ENCODE measurements around the gene CREBZF.

The CREBZF gene

DNA sequence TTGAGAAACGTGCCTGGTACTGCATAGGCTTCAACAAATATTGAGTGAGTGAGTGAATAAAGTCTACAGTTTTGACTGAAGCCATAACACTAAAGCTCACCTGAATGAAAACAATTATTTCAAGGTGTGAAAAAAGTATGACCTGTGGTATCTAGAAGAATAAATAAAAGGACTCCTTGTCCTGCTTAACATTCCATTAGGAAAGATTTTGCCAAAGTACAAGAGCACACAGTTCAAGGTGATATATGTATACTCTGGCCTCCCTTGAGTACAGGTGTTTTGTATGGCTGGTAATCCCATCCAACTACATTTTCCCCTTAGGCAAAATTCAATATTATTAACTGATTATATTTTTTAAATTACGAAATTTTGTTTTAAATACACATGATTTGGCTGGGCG lies 1.8 kb upstream of the CREBZF start:
- TF ChIP-seq ARNTL (CRISPR knock-in tag; IDR thresholded peaks at IDR 0.05; ENCODE audit: borderline replicate concordance, low read depth) (no peak), ZFP3 (CRISPR knock-in tag; IDR thresholded peaks at IDR 0.05) (no peak), ZC3H10 (CRISPR knock-in tag; IDR thresholded peaks at IDR 0.05) (no peak), RARB (CRISPR knock-in tag; IDR thresholded peaks at IDR 0.05) (no peak), ZNF565 (CRISPR knock-in tag; conservative IDR thresholded peaks at IDR 0.05; ENCODE audit: low read depth) (no peak), SNAI2 (CRISPR knock-in tag; IDR thresholded peaks at IDR 0.05) (no peak), GLIS3 (CRISPR knock-in tag; IDR thresholded peaks at IDR 0.05) (no peak)
- TF ChIP-seq, protein P1, sequence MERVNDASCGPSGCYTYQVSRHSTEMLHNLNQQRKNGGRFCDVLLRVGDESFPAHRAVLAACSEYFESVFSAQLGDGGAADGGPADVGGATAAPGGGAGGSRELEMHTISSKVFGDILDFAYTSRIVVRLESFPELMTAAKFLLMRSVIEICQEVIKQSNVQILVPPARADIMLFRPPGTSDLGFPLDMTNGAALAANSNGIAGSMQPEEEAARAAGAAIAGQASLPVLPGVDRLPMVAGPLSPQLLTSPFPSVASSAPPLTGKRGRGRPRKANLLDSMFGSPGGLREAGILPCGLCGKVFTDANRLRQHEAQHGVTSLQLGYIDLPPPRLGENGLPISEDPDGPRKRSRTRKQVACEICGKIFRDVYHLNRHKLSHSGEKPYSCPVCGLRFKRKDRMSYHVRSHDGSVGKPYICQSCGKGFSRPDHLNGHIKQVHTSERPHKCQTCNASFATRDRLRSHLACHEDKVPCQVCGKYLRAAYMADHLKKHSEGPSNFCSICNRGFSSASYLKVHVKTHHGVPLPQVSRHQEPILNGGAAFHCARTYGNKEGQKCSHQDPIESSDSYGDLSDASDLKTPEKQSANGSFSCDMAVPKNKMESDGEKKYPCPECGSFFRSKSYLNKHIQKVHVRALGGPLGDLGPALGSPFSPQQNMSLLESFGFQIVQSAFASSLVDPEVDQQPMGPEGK (CRISPR knock-in tag; IDR thresholded peaks at IDR 0.05; ENCODE audit: borderline replicate concordance), result no peak
- TF ChIP-seq, protein P2, sequence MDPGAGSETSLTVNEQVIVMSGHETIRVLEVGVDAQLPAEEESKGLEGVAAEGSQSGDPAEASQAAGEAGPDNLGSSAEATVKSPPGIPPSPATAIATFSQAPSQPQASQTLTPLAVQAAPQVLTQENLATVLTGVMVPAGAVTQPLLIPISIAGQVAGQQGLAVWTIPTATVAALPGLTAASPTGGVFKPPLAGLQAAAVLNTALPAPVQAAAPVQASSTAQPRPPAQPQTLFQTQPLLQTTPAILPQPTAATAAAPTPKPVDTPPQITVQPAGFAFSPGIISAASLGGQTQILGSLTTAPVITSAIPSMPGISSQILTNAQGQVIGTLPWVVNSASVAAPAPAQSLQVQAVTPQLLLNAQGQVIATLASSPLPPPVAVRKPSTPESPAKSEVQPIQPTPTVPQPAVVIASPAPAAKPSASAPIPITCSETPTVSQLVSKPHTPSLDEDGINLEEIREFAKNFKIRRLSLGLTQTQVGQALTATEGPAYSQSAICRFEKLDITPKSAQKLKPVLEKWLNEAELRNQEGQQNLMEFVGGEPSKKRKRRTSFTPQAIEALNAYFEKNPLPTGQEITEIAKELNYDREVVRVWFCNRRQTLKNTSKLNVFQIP (CRISPR knock-in tag; IDR thresholded peaks at IDR 0.05; ENCODE audit: borderline replicate concordance, low read depth), result no peak
- TF ChIP-seq, protein P3, sequence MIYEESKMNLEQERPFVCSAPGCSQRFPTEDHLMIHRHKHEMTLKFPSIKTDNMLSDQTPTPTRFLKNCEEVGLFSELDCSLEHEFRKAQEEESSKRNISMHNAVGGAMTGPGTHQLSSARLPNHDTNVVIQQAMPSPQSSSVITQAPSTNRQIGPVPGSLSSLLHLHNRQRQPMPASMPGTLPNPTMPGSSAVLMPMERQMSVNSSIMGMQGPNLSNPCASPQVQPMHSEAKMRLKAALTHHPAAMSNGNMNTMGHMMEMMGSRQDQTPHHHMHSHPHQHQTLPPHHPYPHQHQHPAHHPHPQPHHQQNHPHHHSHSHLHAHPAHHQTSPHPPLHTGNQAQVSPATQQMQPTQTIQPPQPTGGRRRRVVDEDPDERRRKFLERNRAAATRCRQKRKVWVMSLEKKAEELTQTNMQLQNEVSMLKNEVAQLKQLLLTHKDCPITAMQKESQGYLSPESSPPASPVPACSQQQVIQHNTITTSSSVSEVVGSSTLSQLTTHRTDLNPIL (CRISPR knock-in tag; IDR thresholded peaks at IDR 0.05; ENCODE audit: low read depth), result no peak
- ATAC-seq, result no peak

DNA sequence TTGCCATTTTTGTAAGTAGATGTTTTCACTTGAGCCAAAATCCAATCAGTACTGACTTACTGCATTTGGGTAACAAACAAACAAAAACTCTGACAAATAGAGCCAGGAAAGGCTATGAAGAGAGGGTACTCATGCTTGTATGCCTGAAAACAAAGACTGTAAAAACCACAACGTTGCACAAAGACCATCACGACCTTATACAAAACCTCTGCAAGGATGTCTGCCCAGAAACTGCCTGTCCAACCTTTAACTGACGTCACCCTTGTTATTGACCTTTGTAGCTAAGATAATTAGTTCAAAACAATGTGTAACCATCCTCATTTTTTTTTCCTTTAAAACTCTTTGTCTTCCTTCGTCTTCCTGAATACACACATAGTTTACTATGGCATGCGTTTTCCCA lies 804 bp upstream of the CREBZF start:
- ATAC-seq, result no peak

More for the DNA sequence above, 804 bp upstream of the CREBZF start:
- TF ChIP-seq, protein P1 (CRISPR knock-in tag; IDR thresholded peaks at IDR 0.05; ENCODE audit: borderline replicate concordance), result no peak
- TF ChIP-seq, protein P2 (CRISPR knock-in tag; IDR thresholded peaks at IDR 0.05; ENCODE audit: borderline replicate concordance, low read depth), result no peak
- TF ChIP-seq TOX (CRISPR knock-in tag; IDR thresholded peaks at IDR 0.05; ENCODE audit: borderline replicate concordance), result no peak
- TF ChIP-seq, protein P4, sequence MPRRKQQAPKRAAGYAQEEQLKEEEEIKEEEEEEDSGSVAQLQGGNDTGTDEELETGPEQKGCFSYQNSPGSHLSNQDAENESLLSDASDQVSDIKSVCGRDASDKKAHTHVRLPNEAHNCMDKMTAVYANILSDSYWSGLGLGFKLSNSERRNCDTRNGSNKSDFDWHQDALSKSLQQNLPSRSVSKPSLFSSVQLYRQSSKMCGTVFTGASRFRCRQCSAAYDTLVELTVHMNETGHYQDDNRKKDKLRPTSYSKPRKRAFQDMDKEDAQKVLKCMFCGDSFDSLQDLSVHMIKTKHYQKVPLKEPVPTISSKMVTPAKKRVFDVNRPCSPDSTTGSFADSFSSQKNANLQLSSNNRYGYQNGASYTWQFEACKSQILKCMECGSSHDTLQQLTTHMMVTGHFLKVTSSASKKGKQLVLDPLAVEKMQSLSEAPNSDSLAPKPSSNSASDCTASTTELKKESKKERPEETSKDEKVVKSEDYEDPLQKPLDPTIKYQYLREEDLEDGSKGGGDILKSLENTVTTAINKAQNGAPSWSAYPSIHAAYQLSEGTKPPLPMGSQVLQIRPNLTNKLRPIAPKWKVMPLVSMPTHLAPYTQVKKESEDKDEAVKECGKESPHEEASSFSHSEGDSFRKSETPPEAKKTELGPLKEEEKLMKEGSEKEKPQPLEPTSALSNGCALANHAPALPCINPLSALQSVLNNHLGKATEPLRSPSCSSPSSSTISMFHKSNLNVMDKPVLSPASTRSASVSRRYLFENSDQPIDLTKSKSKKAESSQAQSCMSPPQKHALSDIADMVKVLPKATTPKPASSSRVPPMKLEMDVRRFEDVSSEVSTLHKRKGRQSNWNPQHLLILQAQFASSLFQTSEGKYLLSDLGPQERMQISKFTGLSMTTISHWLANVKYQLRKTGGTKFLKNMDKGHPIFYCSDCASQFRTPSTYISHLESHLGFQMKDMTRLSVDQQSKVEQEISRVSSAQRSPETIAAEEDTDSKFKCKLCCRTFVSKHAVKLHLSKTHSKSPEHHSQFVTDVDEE (CRISPR knock-in tag; IDR thresholded peaks at IDR 0.05), result no peak
- no peak for TF ChIP-seq ESRRG (CRISPR knock-in tag; IDR thresholded peaks at IDR 0.05)
- TF ChIP-seq ISL1 (CRISPR knock-in tag; IDR thresholded peaks at IDR 0.05), result no peak
- no peak for TF ChIP-seq RARB (CRISPR knock-in tag; IDR thresholded peaks at IDR 0.05)
- TF ChIP-seq, protein P5, sequence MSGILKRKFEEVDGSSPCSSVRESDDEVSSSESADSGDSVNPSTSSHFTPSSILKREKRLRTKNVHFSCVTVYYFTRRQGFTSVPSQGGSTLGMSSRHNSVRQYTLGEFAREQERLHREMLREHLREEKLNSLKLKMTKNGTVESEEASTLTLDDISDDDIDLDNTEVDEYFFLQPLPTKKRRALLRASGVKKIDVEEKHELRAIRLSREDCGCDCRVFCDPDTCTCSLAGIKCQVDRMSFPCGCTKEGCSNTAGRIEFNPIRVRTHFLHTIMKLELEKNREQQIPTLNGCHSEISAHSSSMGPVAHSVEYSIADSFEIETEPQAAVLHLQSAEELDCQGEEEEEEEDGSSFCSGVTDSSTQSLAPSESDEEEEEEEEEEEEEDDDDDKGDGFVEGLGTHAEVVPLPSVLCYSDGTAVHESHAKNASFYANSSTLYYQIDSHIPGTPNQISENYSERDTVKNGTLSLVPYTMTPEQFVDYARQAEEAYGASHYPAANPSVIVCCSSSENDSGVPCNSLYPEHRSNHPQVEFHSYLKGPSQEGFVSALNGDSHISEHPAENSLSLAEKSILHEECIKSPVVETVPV (CRISPR knock-in tag; IDR thresholded peaks at IDR 0.05), result no peak

Data from SK-N-SH treated with all-trans-retinoic acid at 6 μM for 48 hours (cell line).